ENCODE measurements around the gene TMEM91.

DNA sequence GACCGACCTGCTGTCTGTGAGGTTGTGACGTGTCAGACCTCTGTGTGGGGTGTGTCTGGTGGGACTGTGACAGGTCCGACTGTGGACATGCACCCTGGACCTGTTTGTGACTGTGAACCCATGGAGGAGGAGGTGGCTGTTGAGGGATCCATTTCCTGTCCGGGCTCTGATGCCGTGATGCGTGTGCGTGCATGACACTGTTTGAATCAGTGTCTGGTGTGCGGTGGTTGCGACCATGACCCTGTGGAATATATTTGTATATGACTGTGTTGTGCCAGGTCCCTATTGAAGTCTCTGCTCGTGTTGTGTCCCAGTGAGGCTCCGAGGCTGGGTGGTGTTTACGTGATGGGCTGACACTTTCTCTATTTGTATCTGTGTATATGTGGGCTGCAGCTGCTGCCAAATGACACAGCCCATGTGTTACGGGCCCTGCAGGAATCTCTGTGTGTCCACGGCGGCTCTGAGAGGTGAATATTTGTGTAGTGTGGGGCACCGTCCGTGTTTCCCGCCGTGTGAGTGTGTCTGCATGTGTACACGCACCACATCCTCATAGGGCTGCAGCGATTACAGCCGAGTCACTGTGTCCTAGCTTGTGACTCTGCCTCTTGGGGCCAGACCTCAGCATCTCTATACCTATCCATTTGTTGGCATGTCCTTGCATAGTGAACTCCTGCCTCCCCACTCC is 48.0 kb upstream of the TMEM91 start:
- TF ChIP-seq, protein P1, sequence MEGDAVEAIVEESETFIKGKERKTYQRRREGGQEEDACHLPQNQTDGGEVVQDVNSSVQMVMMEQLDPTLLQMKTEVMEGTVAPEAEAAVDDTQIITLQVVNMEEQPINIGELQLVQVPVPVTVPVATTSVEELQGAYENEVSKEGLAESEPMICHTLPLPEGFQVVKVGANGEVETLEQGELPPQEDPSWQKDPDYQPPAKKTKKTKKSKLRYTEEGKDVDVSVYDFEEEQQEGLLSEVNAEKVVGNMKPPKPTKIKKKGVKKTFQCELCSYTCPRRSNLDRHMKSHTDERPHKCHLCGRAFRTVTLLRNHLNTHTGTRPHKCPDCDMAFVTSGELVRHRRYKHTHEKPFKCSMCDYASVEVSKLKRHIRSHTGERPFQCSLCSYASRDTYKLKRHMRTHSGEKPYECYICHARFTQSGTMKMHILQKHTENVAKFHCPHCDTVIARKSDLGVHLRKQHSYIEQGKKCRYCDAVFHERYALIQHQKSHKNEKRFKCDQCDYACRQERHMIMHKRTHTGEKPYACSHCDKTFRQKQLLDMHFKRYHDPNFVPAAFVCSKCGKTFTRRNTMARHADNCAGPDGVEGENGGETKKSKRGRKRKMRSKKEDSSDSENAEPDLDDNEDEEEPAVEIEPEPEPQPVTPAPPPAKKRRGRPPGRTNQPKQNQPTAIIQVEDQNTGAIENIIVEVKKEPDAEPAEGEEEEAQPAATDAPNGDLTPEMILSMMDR (IDR thresholded peaks at IDR 0.05), result no peak
- TF ChIP-seq POLR2A (IDR thresholded peaks at IDR 0.05), result no peak
